GM18508 (cell line): ENCODE measurements around the gene CYBRD1.

Experiments
- ATAC-seq: cut with Tn5 transposase; IDR thresholded peaks from one replicate; pipeline ENCODE4 v1.9.1; 2021; ENCODE audit warnings: moderate number of reproducible peaks; ENCODE audit not compliant: insufficient read depth, unreplicated experiment

Gene CYBRD1

GRCh38 chr2:171550613-171551012 lies 28.3 kb downstream of the CYBRD1 start:
- ATAC-seq, result no peak

- ATAC-seq, result no peak
Measured at GRCh38 chr2:171551836-171552235, 29.6 kb downstream of the CYBRD1 start.

DNA sequence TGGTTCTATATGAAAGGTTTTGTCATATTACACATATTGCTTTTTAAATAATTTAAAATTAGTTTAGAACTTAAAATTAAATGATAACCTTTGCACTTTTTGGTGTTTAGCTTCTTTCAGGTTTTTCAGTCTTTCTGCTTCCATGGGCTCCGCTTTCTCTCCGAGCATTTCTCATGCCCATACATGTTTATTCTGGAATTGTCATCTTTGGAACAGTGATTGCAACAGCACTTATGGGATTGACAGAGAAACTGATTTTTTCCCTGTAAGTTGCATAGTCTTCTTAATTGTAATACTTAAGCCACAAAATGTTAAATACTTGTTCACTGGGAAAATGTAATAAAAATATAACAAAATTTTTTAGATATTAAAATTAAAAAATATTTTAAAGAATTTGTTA lies 31.0 kb downstream of the CYBRD1 start:
- no peak for ATAC-seq

- ATAC-seq, result no peak
Measured at GRCh38 chr2:171553858-171554257, 31.6 kb downstream of the CYBRD1 start.

DNA sequence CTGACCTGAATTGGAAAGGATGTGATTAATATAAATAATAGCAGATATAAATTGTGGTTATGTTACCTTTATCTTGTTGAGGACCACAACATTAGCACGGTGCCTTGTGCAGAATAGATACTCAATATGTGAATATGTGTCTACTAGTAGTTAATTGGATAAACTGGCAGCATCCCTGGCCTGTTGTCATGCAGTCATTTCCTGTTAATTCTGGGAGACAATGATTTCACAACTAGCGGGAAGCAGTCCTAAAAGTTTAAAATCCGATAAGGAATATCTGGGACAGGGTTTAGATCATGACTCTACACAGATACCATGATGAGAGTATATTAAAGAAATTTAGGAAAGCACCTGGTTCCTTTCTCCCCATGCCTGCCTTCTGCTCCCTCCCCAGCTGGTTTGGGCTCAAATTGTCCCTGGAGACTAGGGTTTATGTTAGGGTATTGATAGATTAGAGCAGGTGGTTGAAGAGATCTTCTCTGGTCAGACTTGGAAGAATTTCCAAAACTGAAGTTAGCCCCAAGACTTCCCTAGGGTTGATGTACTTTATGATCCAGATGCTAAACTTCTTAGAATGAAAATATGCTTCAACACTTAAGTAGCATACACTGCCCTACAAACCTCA lies 32.8 kb downstream of the CYBRD1 start:
- no peak for ATAC-seq

GRCh38 chr2:171557363-171557762 lies 35.1 kb downstream of the CYBRD1 start:
- no peak for ATAC-seq

- ATAC-seq, result no peak
Measured at GRCh38 chr2:171563301-171563700, 41.0 kb downstream of the CYBRD1 start.

DNA sequence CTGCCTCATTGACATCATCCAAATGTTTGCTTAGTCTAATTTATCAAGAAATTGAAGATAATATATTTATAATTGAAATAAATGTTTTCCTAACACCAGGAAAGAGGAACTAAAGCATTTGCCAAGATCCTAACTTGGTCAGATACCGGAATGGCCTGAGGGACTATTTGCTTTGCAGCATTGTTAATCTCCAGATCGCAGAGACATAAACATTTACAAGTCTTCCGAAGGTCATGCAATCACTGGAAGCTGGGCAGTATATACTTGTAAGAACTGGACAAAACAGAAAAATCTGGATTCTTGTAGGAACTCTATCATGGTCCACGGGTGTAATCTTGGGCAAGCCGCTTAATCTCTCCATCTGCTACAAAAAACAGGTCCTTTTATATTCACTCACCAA lies 42.2 kb downstream of the CYBRD1 start:
- ATAC-seq, result no peak

GRCh38 chr2:171566057-171566456 lies 43.8 kb downstream of the CYBRD1 start:
- ATAC-seq, result no peak

DNA sequence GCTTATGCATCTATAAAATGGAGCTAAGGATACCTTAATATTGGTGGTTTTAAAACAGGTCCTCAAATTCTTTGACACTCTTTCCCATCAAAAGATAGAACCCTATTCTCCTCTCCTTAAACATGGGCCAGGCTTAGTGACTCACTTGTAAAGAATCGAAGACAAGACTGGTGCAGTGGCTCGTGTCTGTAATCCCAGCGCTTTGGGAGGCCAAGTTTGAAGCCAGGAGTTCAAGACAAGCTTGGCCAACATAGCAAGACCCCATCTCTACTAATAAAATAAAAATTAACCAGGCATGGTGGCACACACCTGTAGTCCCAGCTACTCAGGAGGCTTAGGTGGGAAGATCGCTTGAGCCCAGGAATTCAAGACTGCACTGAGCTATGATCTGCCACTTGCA lies 44.5 kb downstream of the CYBRD1 start:
- ATAC-seq, result no peak

DNA sequence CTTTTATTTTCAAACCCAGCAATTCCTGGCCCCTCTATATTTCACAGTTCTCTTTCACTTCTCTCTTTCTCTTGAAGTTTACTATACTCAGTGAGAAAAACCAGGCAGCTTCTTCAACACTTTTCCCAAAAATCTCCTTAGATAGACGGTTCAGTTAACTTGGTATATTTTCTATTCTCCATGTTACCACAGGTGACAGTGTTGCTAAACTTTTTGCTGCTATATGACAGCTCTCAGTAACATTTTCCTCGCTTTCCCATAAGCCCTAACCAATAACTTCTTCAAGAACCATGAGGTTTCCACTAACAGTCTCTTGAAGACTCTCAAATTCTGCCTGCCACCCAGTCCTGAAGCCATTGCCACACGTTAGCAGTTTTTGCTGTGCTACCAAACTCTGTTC lies 45.8 kb downstream of the CYBRD1 start:
- ATAC-seq, result no peak

DNA sequence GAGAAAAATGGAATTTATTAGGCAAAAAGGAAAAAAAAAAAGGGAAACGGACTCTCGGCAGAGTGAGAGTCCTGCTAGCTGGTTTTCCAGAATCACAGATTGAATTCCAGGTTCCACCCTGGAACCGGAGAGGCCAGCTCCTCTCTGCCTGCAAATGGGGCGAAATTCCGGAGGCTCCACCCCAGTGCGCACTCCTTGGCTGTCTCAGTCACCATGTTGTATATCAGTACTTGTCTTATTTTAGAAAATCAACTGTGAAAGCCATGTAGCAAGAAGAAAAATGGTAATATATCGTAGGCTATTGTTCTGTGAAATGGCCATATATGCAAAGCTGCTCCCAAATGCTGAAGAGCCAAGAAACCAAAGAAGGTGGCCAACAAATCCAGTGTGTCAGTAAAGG lies 49.4 kb downstream of the CYBRD1 start:
- ATAC-seq, result no peak

DNA sequence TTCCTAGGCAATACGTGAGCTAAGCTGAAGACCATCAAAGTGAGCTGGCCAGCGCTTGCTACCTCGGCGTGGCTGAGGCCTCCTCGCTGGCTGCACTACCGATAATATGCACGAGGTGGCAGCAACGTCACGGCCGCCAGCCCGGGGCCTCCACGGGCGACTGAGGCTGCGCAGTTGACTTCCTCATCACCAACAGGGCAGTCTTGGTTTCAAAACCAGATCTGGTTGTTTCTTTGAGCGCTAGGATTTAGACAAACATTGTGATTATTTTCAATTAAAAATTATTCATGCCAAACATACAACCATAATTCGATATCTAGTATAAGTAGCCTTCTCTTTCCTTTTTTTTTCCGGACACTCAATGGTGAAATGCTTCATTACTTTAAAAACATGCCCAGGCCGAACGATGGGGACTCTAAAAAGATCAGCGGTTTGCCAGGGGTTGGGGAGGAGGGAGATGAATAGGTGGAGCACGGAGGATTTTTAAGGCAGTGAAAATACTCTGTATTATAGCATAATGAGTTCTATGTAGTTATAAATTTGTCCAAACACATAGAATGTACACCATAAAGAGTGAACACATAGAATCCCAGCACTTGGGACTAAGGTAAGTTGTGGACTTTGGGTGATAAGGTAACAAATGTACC lies 52.0 kb downstream of the CYBRD1 start:
- ATAC-seq, result no peak

GRCh38 chr2:171575606-171576005 lies 53.3 kb downstream of the CYBRD1 start:
- no peak for ATAC-seq

GRCh38 chr2:171578127-171578803 lies 56.0 kb downstream of the CYBRD1 start:
- ATAC-seq, result no peak

DNA sequence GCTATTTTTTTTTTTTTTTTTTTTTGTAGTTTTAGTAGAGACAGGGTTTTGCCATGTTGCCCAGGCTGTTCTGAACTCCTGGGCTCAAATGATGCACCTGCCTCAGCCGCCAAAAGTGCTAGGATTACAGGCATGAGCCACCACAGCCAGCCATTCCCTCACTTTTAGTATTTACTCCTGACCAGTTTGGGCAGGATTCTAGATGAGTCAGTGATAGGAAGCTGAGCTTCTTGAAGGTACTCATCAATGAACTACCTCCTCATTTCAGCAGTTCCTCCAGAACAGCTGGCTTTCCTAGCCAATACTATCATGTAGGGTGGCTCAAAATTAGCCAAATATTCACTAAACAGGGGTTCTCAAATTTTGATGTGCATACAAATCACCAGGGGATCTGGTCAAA lies 57.2 kb downstream of the CYBRD1 start:
- no peak for ATAC-seq

- no peak for ATAC-seq
Measured at GRCh38 chr2:171583566-171583965, 61.3 kb downstream of the CYBRD1 start.

GRCh38 chr2:171584001-171584400 lies 61.7 kb downstream of the CYBRD1 start:
- ATAC-seq, result no peak

DNA sequence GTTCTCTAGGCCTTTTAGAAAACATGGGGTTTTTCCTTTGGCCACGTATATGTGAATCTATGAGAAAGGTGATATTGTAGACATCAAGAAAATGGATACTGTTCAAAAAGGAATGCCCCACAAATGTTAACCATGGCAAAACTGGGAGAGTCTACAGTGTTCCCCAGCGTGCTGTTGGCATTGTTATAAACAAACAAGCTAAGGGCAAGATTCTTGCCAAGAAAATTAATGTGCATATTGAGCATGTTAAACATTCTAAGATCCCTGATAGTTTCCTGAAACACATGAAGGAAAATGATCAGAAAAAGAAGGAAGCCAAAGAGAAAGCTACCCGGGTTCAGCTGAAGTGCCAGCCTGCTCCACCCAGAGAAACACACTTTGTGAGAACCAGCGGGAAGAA lies 64.9 kb downstream of the CYBRD1 start:
- ATAC-seq, result no peak

DNA sequence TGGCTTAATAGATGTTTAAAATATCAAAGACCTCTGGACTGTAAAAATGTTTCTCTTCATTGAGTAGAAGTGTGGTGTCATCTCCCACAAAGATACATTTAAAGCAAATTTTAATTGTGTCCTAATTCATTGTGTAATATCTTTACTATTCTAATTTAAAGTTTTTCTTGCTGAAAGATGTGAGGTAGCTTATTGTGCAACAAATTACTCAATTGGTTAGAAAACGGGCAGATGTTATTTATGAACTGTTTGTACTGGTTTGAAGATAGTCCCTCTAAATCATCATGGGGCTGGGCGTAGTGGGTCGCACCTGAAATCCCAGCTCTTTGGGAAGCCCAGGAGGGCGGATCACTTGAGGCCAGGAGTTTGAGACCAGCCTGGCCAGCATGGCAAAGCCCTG lies 65.3 kb downstream of the CYBRD1 start:
- no peak for ATAC-seq

DNA sequence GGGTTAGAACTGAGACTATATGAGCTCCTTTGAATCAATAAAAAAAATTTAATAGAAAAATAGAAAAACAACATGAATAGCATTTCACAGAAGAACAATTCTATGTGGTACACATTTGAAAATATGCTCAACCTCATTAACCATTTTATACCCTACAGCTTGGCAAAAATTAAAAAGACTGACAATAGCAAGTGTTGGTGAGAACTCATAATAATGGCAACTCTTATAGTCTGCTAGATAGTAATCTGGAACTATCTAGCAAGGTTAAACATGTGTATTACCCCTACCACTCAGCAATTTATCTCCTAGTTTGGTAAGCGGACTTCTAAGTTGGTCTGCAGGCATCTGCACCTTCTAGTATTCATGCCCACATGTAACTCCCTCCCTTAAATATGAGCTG lies 67.8 kb downstream of the CYBRD1 start:
- ATAC-seq, result no peak

DNA sequence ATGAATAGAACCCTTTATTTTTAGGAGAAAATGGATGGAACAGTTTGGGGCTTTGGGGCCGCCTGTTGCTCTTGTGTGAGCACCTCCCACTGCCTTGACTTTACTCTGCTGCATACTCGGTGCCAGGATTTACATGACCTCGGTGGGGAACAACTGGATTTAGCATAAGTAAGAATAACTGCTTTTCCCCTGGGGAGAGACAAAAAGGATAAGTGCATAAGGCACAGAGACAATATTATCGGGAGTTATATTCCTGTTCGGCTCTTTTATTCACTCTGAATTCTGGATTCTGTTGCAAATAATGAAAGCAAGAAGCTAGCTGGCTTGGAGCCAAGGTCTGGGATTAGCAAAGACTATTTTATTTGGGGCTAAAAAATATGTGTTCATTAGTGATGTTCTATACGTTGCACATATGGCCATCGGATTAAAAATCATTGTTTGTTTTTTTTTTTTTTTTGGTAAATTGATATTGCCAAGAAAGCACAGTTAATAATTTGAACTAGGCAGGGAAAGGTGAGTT lies 69.8 kb downstream of the CYBRD1 start:
- ATAC-seq, result no peak
